HG03097 (cell line): ENCODE measurements around the gene EHMT1.

Source experiments
- ATAC-seq: cut with Tn5 transposase; IDR thresholded peaks from one replicate; pipeline ENCODE4 v1.9.1; 2021; ENCODE audit not compliant: unreplicated experiment, low FRiP score

Gene EHMT1

DNA sequence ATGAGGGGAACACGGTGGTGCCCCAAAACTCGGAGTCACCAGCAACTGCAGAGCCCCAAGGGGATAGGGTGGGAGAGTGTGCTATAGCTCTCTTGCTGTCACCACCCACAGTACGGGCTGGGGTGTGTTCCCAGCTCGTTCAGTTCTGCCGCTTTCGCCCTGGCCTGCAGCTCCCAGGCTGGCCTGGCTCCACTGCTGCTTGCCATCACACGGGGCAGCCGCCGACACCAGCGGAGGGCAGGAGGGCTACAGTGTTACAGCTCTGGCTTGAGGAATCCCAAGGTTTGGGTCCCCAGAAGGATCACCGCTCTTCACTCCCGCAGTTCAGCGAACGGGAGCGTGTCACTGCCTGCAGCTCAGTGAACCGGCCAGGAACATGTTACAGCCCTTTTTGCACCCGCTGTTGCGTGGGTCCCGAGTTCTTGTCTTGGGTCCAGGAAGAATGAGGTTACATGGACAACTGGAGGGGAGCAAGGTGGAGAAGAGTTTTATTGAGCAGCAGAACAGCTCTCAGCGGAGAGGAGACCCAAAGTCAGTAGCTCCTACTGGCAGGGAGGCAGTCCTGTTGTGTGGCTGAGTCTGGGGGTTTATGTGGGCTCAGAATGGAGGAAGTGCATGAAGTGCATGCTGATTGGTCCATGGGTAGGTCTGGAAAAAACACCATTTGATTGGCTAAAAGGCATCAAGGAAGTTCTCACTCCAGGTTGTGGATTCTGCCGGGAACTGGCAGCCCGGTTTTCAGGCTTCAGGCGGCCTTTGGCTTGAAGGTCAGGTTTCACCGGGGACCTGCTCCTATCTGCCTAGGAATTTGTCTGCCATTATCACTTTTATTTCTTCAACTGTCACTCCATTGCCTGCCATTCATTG is 113.4 kb downstream of the EHMT1 start:
- no peak for ATAC-seq

DNA sequence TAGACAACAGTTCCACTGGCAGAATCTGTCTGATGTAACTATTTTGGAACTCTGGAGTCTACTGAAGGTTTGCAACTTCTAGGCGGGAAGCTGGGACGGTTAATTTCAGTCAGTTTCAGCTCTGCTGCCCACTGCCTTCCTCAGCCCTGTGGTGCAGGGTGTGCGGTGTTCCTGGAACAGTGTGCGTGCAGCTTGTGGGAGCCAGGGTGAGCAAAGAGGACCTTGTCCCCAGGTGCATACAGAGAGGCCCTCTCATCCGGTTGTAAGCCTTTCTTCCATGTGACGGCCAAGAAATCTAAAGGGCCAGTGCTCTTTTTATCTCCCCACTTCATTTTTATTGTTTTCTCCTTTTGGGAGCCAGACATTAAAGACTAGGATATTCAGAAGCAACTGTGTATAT is 114.6 kb downstream of the EHMT1 start:
- ATAC-seq = no peak

DNA sequence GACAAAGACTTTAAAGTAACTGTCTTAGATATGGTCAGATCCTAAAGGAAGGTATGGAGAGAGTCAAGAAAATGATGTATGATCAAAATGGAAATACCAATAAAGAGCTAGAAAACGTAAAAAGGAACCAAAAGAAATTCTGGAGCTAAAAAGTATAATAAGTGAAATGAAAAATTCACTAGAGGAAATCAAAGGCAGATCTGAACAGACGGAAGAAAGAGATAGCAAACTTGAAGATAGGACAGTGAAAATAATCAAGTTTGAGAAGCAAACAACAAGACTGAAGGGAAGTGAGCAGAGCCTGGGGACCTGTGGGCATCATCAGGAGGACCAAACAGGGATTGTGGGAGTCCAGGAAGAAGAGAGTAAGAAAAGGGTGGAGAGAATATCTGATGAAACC is 115.4 kb downstream of the EHMT1 start:
- no peak for ATAC-seq

DNA sequence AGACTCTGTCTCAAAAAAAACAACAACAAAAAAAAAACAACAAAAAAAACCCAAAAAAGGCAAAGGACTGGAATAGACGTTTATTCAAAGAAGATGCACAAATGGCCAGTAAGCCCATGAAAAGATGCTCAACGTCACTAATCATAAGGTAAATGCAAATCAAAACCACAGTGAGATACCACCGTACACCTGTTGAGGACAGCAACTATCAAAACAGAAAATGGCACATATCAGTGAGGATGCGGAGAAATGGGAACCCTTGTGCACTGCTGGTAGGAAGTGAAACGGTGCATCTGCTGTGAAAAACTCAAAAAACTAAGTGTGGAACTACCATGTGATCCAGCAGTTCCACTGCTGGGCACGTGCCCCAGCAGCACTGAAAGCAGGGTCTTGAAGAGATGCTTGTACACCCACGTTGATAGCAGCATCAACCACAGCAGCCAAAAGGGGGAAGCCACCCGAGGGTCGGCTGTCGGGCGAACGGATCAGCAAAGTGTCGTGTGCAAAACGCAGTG is 119.4 kb downstream of the EHMT1 start:
- peak; percentile 59 for ATAC-seq

DNA sequence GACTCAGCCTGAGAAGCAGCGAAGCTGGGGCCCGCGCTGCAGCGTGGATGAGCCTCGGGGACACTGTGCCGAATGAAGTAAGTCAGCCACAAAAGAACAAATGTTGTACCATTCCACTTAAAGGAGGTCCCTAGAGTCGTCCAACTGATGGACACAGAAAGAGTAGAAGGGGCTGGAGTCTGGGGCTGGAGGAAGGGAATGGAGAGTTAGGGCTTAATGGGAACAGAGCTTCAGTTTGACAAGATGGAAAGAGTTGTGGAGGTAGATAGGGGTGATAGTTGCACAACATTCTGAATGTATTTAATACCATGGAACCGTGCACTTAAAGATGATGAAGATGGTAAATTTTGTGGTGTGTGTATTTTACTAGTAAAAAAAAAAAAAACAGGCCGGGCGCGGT is 119.9 kb downstream of the EHMT1 start:
- no peak for ATAC-seq

DNA sequence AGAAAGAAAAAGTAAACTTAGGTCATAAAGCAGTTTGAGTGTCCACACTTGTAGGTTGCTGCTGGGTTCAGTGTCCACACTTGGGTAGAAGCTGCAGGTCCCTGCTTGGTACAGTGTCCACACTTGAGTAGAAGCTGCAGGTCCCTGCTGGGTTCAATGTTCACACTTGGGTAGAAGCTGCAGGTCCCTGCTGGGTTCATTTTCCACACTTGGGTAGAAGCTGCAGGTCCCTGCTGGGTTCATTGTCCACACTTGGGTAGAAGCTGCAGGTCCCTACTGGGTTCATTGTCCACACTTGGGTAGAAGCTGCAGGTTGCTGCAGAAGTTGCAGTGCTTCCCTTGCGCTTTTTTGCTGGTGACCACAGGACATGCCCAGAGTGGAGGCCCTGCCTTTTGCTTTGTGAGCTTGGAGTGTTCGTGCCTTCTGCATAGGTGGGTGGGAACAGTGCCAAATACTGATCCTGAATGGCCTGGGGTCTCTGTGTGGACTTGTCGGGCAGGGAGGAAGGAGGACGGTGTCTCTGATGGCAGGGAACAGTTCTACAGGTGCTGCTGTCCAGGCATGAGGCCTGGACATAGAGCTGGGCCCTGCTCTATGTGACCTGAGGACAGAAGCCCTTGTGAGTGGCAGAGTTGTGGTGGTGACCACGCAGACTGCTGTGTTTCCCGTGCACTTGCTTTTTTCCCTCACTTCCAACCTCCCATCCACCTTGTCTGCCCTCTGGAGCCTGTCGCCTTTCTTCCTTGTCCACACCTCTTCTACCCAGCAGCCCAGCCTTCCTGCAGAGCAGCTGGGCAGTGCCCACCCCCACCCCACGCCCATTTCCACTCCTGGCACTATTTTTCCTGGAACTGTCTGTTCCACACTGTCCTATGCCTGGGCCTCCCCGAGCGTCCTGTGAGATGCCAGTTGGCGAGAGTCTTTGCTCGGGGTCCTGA is 120.8 kb downstream of the EHMT1 start:
- ATAC-seq = no peak

DNA sequence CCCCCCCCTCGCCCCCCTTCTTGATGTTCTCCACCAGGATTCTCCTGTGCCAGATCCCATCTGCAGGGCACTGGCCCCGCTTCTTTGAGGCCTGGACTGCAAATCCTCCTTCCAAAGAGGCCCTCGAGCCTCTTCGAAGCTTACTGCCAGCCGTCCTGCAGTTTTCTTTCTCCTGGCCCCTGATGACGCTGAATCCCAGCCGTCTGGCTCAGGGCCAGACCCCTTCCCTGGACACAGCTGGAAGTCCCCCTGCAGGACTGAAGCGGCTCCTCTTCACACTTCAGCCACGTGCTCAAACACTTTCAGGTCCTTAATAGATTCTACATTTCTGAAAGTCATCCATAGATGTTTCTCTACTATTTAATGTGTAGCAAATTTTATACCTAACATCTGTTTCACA is 121.5 kb downstream of the EHMT1 start:
- ATAC-seq = no peak

DNA sequence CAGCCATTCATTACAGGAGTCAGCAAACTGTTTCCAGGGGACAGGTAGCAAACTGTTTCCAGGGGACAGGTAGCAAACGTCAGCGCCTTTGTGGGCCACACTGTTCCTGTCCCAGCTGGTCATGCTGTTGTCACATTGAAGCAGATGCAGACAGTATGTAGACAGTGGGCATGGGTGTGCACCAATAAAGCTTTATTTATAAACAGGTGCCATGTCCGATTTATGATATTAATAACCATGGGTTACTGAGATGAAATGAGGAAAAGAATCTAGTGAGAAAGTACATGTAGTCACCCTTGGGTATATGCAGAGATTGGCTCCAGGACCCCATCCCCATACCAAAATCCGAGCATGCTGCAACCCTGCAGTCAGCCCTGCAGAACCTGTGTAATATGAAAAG is 122.5 kb downstream of the EHMT1 start:
- ATAC-seq = no peak

DNA sequence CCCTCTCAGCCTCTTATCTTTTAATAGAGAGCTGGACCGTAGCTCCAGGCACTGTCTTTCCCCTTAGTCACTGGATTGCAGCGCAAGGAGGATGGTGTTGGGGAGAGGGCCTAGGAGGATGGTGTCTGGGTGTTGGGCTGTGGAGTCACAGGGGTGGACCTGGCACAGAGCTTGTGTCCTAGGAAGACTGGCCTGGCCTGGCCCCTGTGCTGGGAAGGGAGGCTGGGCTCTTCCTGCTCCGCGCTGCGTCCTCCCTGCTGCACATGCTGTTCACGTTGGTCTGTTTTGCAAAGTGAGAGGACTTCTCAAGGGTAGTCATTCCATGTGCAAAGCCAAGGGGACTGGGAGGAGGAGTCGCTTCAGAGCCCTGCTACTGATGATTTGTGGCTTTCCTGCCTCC is 123.9 kb downstream of the EHMT1 start:
- no peak for ATAC-seq

DNA sequence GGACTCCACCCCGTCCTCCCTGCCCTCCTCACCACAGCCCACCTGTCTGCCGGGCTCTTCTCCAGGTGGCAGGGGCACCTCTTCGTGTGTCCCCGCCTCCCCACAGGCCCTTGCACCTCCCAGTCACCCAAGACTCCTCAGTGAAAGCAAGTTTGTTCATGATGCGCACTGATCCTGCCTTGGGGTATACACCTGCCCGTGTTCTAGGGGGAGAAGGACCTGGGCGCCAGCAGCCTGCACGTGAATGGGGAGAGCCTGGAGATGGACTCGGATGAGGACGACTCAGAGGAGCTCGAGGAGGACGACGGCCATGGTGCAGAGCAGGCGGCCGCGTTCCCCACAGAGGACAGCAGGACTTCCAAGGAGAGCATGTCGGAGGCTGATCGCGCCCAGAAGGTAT is 124.9 kb downstream of the EHMT1 start:
- no peak for ATAC-seq

DNA sequence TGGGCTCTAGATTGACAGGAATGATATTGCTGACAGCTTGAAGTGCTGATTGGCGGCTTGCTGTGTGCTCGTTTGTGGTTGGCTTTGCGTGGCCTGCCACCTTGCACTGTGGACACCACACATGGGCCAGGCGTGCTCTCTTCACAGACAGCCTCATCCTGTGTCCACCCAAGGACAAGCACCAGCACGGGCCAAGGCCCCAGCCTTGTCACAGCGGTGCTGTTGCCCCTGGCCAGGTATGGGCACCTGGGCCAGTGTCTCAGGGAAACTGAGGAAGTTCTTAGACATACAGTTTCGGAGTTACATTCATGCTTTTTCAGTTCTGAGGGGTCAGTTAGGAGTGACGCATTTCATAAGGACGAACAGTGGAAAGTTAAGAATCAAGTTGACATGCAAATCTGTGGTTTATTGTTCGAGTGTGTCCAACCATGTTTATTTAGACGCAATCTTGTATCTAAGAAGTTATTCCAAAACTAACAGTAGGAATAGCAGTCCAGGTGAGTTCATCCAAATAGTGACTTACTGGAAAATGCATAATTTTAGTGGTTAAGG is 125.9 kb downstream of the EHMT1 start:
- ATAC-seq = no peak

DNA sequence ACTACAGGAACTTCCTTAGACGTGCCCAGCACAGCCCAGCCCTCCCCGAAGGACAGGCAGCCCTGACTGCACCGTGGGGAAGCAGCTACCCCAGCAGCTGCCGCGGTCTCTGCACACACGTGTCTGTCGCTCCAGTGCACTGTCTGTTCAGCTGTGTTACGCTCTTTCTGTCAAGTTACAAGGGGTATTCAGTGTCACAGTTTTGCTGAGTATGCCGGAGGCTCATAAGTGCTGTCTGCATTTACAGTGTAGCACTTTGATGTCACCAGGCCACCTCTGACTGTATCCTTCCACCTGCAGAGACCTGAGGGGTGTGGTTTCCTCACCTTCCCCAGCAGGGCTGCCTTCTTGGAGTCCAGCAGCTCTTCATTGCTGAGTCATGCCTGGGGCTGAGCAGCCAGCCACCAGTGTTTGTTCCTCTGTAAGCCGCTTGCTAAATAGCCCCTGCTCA is 126.8 kb downstream of the EHMT1 start:
- ATAC-seq = peak; percentile 45

DNA sequence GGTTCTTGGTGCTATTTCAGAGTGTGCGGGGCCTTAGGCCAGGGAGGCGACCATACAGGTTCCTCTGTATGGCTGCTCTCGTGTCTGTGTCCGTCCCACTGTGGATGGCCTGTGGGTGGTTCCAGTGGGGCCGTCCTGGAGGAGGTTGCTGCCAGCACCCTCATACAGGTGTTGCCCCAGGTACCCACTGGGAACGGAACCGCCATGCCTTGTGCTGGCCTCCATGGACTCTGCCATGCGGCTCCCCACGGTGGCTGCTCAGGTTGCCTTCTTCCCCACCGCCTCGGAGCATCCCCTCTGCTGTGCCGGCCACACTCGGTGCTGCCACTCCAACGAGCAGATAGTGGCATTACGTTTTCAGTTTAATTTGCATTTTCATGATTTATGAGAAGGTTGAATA is 129.5 kb downstream of the EHMT1 start:
- ATAC-seq = no peak

DNA sequence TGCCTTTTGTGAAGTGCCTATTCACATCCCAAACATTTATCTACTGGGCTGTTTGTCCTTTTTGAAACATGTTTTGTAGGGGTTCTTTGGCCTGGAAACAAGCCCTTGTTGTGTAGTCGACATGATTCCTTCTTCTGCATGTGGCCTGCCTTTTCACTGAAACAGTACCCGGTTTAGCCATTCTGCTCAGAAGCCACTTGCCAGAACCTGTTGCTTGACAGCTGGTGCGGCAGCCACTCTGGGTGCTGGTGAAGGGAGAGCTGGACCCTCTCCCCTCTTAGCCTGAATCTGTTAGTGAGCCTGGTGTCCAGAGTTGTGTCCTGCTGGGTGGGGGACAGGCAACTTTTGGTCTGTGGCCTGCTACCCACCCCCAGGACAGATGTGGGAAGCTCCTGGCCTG is 129.9 kb downstream of the EHMT1 start:
- ATAC-seq = no peak

DNA sequence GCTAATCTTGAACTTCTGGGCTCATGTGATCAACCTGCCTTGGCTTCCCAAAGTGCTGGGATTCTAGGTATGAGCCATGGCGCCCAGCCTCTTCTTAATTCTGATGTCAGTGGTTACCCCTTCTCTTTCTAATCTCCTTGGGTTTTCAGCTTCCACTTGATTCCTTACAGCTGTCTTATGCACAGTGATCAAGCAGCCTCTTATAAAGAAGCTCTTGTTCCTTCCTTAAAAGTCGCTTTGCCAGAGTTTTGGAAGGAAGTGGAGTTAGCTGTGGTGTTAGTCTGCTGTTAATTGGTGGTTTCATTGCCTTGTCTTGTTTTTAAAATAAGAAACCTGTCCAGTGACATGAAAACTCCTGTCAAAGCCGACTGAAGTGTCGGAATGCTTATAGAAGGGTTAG is 130.7 kb downstream of the EHMT1 start:
- no peak for ATAC-seq

DNA sequence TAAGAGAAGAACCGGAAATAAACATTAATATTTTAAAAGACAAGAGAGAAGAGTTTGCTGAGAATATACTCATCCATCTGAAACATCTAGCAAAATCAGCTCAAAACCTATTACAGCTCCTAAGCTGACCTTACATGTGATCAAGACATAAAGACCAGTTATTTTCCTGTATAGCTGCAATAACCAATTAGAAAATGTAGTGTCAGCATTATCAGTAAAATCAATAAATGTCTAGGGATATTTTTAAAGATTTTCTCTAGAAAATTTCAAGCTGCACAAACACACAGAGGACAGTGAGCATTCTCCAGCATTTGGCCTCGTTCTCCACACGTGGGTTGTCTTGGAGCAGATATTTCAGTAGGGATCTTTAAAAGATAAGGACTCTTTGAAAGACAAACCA is 131.2 kb downstream of the EHMT1 start:
- ATAC-seq = no peak

DNA sequence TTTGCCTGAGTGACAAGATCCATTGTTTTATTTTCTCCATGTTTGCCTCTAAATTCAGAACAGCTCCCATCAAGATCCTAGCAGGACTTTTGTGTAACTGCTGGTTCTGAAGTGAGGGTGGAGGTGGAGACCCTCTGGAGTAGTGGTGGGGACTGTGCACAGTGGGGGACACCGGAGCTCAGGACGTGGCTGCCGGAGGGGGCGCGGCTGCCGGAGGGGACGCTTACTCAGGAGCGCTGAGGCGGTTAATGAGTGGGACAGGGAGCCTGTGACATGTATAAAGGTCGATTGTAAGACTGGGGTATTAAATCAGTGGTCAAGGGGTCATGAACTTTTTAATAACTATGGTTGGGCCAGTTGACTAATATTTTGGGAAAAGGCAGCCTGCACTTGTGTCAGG is 131.8 kb downstream of the EHMT1 start:
- ATAC-seq = no peak

DNA sequence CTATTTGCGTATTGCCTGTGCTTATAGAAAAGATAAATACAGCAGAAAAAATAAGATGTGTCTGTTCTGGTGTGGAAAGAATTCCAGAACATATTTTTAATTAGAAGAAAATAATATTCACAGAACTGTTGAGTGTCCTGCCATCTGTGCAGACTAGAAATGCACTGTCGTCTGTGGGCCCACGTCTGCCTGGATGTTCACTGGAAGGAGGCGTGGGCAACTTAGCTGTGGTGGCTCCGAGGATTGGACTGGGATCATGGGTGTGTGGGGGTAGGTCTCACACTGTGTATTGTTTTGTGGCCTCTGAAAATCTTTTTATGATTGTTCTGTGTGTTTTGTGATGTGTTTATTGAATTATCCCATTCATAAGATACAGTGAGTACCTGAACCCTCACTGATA is 132.8 kb downstream of the EHMT1 start:
- ATAC-seq = no peak

DNA sequence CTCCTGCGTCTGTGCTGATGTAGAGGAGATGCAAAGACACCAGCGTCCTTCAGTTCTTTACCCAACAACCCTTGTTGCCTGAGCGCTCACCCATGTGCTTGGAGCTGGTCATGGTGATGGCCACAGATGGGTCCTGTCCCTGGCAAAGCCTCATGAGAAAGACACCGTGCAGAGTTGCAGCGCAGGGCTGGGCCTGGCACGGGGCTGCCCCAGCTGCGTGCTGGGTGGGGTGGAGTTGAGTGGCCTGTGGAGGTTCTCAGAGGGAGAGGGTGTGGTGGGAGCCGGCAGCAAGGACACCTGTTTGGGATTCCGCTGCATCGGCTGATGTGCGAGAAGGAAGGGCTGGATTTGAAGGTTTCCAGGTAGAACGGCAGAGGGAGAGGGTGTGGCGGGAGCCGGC is 133.6 kb downstream of the EHMT1 start:
- no peak for ATAC-seq

DNA sequence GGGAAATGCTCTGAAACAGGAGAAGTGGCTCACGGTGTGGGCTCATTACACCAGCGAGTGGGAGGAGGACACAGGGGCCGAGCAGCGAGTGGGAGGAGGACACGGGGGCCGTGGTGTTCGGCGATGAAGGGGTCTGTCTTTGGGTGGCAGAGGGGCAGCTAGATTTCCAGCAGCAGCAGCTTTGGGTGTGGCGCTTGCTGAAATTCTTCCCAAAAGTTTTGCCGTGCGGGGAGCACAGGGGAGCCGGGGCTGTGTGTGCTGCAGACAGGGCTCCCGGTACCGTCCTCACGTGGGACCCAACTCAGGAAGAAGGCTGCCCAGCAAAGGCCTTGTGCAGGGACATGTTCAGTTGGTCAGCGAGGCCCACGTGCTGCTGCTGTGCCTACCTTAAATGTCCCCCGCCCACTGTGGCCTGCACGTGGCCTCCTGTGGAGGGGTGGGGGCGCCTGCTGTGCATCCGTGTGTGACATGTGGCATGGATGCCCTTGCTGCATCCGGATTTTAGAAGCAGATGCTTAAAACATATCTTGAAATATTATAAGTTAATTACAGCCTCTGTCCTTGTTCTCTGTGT is 134.5 kb downstream of the EHMT1 start:
- ATAC-seq = no peak
